ENCODE data around the gene PARD3B.

DNA sequence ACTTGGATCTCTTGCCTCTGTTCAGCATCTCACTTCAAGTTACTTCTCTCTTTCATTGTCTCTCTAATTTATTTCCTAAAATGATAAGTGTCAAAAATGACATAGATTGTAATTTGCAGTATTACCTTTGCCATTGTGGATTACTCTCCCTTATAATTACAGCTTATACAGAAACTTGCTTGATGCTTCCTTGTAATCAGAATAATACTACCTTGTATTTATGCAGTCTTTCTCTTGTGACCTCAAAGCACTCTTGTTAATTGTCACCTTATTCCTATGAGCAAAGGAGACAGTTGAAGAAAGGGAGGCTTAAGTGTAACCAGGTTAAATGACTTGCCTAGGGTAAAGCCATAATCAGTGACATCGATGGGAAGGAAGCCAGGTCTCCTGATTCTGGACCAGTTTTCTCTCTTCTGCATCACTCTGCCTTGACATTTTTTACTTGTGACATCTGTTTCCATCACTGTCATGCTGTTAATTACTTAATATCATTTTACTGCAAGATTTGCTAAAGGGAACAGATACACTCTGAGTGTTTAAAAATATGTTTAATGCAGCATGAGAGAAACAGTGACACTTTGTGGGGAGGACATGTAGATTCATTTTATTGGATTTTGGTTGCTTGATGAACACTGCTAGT is 388.6 kb downstream of the PARD3B start:
- TF ChIP-seq POLR2AphosphoS5 (IDR thresholded peaks at IDR 0.05): no peak
- TF ChIP-seq, protein P1, sequence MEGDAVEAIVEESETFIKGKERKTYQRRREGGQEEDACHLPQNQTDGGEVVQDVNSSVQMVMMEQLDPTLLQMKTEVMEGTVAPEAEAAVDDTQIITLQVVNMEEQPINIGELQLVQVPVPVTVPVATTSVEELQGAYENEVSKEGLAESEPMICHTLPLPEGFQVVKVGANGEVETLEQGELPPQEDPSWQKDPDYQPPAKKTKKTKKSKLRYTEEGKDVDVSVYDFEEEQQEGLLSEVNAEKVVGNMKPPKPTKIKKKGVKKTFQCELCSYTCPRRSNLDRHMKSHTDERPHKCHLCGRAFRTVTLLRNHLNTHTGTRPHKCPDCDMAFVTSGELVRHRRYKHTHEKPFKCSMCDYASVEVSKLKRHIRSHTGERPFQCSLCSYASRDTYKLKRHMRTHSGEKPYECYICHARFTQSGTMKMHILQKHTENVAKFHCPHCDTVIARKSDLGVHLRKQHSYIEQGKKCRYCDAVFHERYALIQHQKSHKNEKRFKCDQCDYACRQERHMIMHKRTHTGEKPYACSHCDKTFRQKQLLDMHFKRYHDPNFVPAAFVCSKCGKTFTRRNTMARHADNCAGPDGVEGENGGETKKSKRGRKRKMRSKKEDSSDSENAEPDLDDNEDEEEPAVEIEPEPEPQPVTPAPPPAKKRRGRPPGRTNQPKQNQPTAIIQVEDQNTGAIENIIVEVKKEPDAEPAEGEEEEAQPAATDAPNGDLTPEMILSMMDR (IDR thresholded peaks at IDR 0.05): no peak
- no peak for TF ChIP-seq EP300 (IDR thresholded peaks at IDR 0.05)
- no peak for TF ChIP-seq POLR2A (IDR thresholded peaks at IDR 0.05)

Measured in sigmoid colon (tissue), 4 donors.